ENCODE measurements around the gene RPL36AL. TPM values are rescaled to one million over a fixed set of nuclear protein-coding genes. Genes with fewer than 3 reads are reported as not detected.

The RPL36AL gene
- total RNA-seq, 1 donor from 2014 or later, result 384 TPM

GRCh38 chr14:49641697-49642129 is 21.3 kb upstream of the RPL36AL start:
- no peak for DNase-seq (ENCODE audit: low read depth)
- no peak for TF ChIP-seq CTCF (conservative IDR thresholded peaks at IDR 0.05; ENCODE audit: low read depth, low read length)
- no peak overlapping the region for H3K4me3 ChIP-seq (ENCODE audit: low read depth, low read length)

- TF ChIP-seq CTCF (conservative IDR thresholded peaks at IDR 0.05; ENCODE audit: low read depth, low read length), result no peak
- DNase-seq (ENCODE audit: low read depth), result no peak
- H3K4me3 ChIP-seq (ENCODE audit: low read depth, low read length), result no peak overlapping the region
Measured at GRCh38 chr14:49640540-49641417, 20.4 kb upstream of the RPL36AL start.

GRCh38 chr14:49637534-49638078 is 17.2 kb upstream of the RPL36AL start:
- no peak for TF ChIP-seq CTCF (conservative IDR thresholded peaks at IDR 0.05; ENCODE audit: low read depth, low read length)
- DNase-seq (ENCODE audit: low read depth), result no peak
- no peak overlapping the region for H3K4me3 ChIP-seq (ENCODE audit: low read depth, low read length)

GRCh38 chr14:49636866-49637265 is 16.4 kb upstream of the RPL36AL start:
- TF ChIP-seq CTCF (conservative IDR thresholded peaks at IDR 0.05; ENCODE audit: low read depth, low read length), result no peak
- DNase-seq (ENCODE audit: low read depth), result no peak
- H3K4me3 ChIP-seq (ENCODE audit: low read depth, low read length), result no peak overlapping the region

GRCh38 chr14:49634547-49635334 is 14.3 kb upstream of the RPL36AL start, which contains the start of gene DNAAF2:
Gene DNAAF2 (minus strand): TSS chr14:49635244. CDS start chr14:49635149, 95 bp downstream.
- TF ChIP-seq CTCF (conservative IDR thresholded peaks at IDR 0.05; ENCODE audit: low read depth, low read length), result no peak
- peak within 1 kb of the TSS; percentile 96 for H3K4me3 ChIP-seq (ENCODE audit: low read depth, low read length)
- DNase-seq (ENCODE audit: low read depth), result no peak

- DNase-seq (ENCODE audit: low read depth), result no peak
- TF ChIP-seq CTCF (conservative IDR thresholded peaks at IDR 0.05; ENCODE audit: low read depth, low read length), result peak; percentile 70
- H3K4me3 ChIP-seq (ENCODE audit: low read depth, low read length), result peak overlapping the region; percentile 96
Measured at GRCh38 chr14:49633640-49634546, 13.5 kb upstream of the RPL36AL start.

Measured in epithelial cell of proximal tubule (primary cell).